GM19455 (cell line): ENCODE data around the gene MAGI1.
"Not testable (repeated sequence)": the region's sequence is repeated elsewhere in the genome, so short reads cannot be mapped to it uniquely, and the experiment has no call there.

Experiments used
- ATAC-seq: cut with Tn5 transposase; IDR thresholded peaks from one replicate; pipeline ENCODE4 v1.9.1; 2021; ENCODE audit not compliant: unreplicated experiment

MAGI1 gene

GRCh38 chr3:65730449-65730848, 308.3 kb downstream of the MAGI1 start:
- no peak for ATAC-seq

- ATAC-seq, result no peak
Measured at GRCh38 chr3:65729973-65730372, 308.7 kb downstream of the MAGI1 start.

- no peak for ATAC-seq
Measured at GRCh38 chr3:65729555-65729954, 309.2 kb downstream of the MAGI1 start.

- no peak for ATAC-seq
Measured at GRCh38 chr3:65728138-65728537, 310.6 kb downstream of the MAGI1 start.

- ATAC-seq, result no peak
Measured at GRCh38 chr3:65723985-65724384, 314.7 kb downstream of the MAGI1 start.

GRCh38 chr3:65723011-65723410, 315.7 kb downstream of the MAGI1 start:
- no peak for ATAC-seq

- no peak for ATAC-seq
Measured at GRCh38 chr3:65720989-65721737, 317.6 kb downstream of the MAGI1 start.

- not testable (repeated sequence) for ATAC-seq
Measured at GRCh38 chr3:65719639-65720038, 319.1 kb downstream of the MAGI1 start.

- ATAC-seq, result no peak
Measured at GRCh38 chr3:65717676-65718346, 320.9 kb downstream of the MAGI1 start.

- no peak for ATAC-seq
Measured at GRCh38 chr3:65716071-65716751, 322.5 kb downstream of the MAGI1 start.

GRCh38 chr3:65714134-65714533, 324.6 kb downstream of the MAGI1 start:
- no peak for ATAC-seq

GRCh38 chr3:65713016-65713415, 325.7 kb downstream of the MAGI1 start:
- ATAC-seq, result no peak

- ATAC-seq, result no peak
Measured at GRCh38 chr3:65712140-65712539, 326.6 kb downstream of the MAGI1 start.

- ATAC-seq, result no peak
Measured at GRCh38 chr3:65706776-65707568, 331.7 kb downstream of the MAGI1 start.

- no peak for ATAC-seq
Measured at GRCh38 chr3:65706301-65706700, 332.4 kb downstream of the MAGI1 start.

- no peak for ATAC-seq
Measured at GRCh38 chr3:65703820-65704219, 334.9 kb downstream of the MAGI1 start.

- ATAC-seq, result no peak
Measured at GRCh38 chr3:65703026-65703425, 335.7 kb downstream of the MAGI1 start.

GRCh38 chr3:65702202-65702601, 336.5 kb downstream of the MAGI1 start:
- ATAC-seq, result no peak

GRCh38 chr3:65701516-65701915, 337.2 kb downstream of the MAGI1 start:
- ATAC-seq, result no peak

GRCh38 chr3:65689436-65689835, 349.3 kb downstream of the MAGI1 start:
- ATAC-seq, result no peak

- no peak for ATAC-seq
Measured at GRCh38 chr3:65687741-65688140, 351.0 kb downstream of the MAGI1 start.
